Left ventricle myocardium inferior (tissue), 1 donor: Measurements from ENCODE around the gene COMMD10. TPM values are rescaled to one million over a fixed set of nuclear protein-coding genes. Genes with fewer than 3 reads are reported as not detected.

Experiments
- DNase-seq: peaks from one replicate; pipeline ENCODE4 v3.0.0-alpha.2; 2020
- H3K27ac ChIP-seq: fragments of 200-600 bp; replicated peaks from 2 replicates; pipeline ENCODE4 v1.8.0; 2021
- H3K27me3 ChIP-seq: fragments of 200-600 bp; 2 replicates; pipeline ENCODE4 v1.8.0; 2021; ENCODE audit warnings: low read depth
- H3K36me3 ChIP-seq: fragments of 200-600 bp; 2 replicates; pipeline ENCODE4 v1.8.0; 2021
- H3K4me1 ChIP-seq: fragments of 200-600 bp; 2 replicates; pipeline ENCODE4 v1.8.0; 2021
- H3K4me3 ChIP-seq: fragments of 200-600 bp; 2 replicates; pipeline ENCODE4 v1.8.0; 2021; ENCODE audit warnings: mild to moderate bottlenecking, moderate library complexity
- H3K9me3 ChIP-seq: fragments of 200-600 bp; replicated peaks from 2 replicates; pipeline ENCODE4 v1.8.0; 2021
- CTCF ChIP-seq: fragments of 200-600 bp; IDR thresholded peaks from 2 replicates; pipeline ENCODE4 v1.8.0; 2021; ENCODE audit warnings: antibody characterized with exemption, mild to moderate bottlenecking, borderline replicate concordance
- intact Hi-C: fragments of 100-400 bp; cut with micrococcal nuclease; formaldehyde crosslinking; loops from one replicate; pipeline ENCODE4 v1.11.0; 2022
- total RNA-seq: library from RNA; stranded (reverse); fragmentation: NEBNext Ultra II Directional; extraction: Animal tissue kit (Norgen Biotek cat#: 25700); gene quantifications from one replicate; pipeline ENCODE4 v1.2.1, GENCODE V29; 2021
- donor health status: DM: no; HTN: yes; CAD: no; lungs with severe emphysema.

Gene COMMD10
- total RNA-seq, 1 donor from 2014 or later = 39.4 TPM

- H3K27ac ChIP-seq = no peak overlapping the region
- peaks cover 11% of the 10 kb centered on the region for H3K9me3 ChIP-seq
- no peak overlapping the region for H3K4me3 ChIP-seq
- H3K4me1 ChIP-seq = peaks cover 6% of the 10 kb centered on the region
- H3K36me3 ChIP-seq = peaks cover 4% of the 10 kb centered on the region
- intact Hi-C loops = no loop called here
- no peak for TF ChIP-seq CTCF
- H3K27me3 ChIP-seq = no peaks in the 10 kb centered on the region
- DNase-seq = no peak
Observed at GRCh38 chr5:116178925-116179324, 94.1 kb downstream of the COMMD10 start.

DNA sequence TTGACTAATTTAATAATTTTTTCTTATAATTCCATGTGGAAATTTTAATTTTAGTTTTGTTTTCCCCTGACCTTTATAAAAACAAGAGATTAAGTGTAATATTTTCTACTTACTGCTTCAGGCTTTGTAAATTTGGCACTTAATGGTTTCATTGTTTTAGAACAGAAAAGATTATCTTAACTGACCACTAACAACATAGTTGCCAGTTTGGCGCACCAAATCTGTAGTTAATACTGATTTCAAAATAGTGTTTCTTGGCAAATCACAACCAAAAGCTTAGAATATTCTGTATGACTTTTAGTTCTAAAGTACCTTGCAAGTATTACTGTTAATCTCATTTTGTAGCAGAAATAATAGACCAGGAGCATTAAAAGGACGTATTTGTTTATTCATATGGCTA lies 124.3 kb downstream of the COMMD10 start:
- H3K27me3 ChIP-seq = no peaks in the 10 kb centered on the region
- no peaks in the 10 kb centered on the region for H3K9me3 ChIP-seq
- H3K4me1 ChIP-seq = no peaks in the 10 kb centered on the region
- H3K27ac ChIP-seq = no peak overlapping the region
- intact Hi-C loops = no loop called here
- no peaks in the 10 kb centered on the region for H3K36me3 ChIP-seq
- no peak overlapping the region for H3K4me3 ChIP-seq
- no peak for DNase-seq
- no peak for TF ChIP-seq CTCF

DNA sequence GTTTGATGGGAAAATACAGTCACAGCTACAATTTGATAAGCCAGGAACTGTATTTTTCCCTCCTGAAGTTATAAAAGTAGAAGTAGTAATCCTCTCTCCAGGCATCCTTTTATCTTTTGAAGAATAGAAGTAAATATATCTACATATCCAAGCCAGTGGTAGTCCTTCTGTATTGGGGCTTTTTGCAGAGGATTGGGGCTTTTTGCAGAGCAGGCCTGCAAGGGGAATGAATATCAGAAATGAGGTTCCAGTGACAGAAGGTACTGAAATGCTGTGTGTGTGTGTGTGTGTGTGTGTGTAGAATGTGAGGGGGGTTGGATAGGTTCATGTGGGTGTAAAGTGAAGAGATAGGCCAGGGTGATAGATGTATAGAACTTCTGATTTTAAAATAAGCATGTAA lies 127.4 kb downstream of the COMMD10 start:
- TF ChIP-seq CTCF = no peak
- H3K27ac ChIP-seq = no peak overlapping the region
- H3K9me3 ChIP-seq = no peaks in the 10 kb centered on the region
- DNase-seq = no peak
- H3K4me3 ChIP-seq = no peak overlapping the region
- no peaks in the 10 kb centered on the region for H3K36me3 ChIP-seq
- intact Hi-C loops = no loop called here
- no peaks in the 10 kb centered on the region for H3K27me3 ChIP-seq
- no peaks in the 10 kb centered on the region for H3K4me1 ChIP-seq

DNA sequence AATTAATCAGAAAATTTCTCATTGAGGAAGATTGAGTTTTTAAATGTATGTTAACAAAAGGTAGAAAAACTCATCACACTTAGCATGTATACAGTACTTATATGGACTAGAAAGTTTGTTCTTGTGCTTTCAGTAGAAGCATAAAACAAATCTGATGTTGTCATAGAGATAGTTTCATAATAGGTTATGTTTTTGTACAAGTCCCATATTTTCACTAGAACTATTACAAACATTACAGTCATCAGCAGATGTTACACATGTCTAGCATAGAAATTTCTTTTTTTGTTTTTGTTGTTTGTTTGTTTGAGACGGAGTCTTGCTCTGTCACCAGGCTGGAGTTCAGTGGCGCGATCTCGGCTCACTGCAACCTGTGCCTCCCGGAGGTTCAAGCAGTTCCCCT lies 131.4 kb downstream of the COMMD10 start:
- H3K4me1 ChIP-seq = no peaks in the 10 kb centered on the region
- intact Hi-C loops = no loop called here

DNA sequence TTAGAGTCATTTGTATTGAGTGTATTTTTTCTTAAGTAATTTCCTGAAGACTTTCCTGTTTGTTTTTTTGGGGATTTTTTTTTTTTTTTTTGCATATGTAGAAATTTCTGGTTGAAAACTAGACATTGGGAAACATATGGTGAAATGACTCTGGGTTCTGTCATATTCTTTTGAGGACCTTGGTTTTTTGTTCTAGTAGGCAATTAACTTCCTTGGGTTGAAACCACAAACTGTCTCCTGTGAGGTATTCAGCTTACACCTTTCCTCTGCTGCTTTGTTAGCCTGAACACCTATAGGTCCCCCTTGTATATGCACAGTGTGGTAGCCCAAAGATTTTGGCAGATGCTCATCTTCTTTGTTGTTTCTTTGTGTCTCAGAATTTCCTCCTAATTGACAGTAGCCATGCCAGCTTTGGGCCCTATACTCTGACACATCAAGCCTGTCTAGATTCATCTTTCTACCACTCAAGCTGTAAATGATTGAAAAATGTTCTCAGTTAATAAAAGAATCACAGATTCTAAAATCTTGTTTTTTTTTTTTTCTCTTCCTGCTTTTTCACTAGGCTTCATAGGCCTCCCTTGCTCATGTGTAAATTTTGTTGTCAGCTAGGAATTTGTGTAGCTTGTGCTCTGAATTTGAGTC lies 140.6 kb downstream of the COMMD10 start:
- Histone ChIP-seq H3K9me3 (peaks cover 25% of the 10 kb centered on the region), H3K36me3 (no peaks in the 10 kb centered on the region), H3K4me3 (no peak overlapping the region), H3K27ac (no peak overlapping the region), H3K27me3 (no peaks in the 10 kb centered on the region), H3K4me1 (peaks cover 5% of the 10 kb centered on the region)
- no peak for TF ChIP-seq CTCF
- intact Hi-C loops = no loop called here
- no peak for DNase-seq

More for the DNA sequence above, 131.4 kb downstream of the COMMD10 start:
- DNase-seq = no peak
- H3K36me3 ChIP-seq = no peaks in the 10 kb centered on the region
- no peaks in the 10 kb centered on the region for H3K27me3 ChIP-seq
- no peaks in the 10 kb centered on the region for H3K9me3 ChIP-seq
- no peak overlapping the region for H3K27ac ChIP-seq
- no peak for TF ChIP-seq CTCF
- H3K4me3 ChIP-seq = no peak overlapping the region
